PC-9 (cell line): ENCODE results near the gene CARD16. TPM values are rescaled to one million over a fixed set of nuclear protein-coding genes. Genes with fewer than 3 reads are reported as not detected.

Experiments
- BruUV-seq: library from RNA; stranded (reverse); fragments of 400-500 nt; replicated peaks from 2 replicates; lab custom pipeline; 2021; lab: Mats Ljungman, UMichigan
- CTCF ChIA-PET: fragments of 300-600 bp; sonication (Branson Sonifier 250); formaldehyde crosslinking; loops from one replicate; lab custom pipeline; 2022; ENCODE audit warnings: antibody characterized with exemption; lab: Charles Lee
- POLR2A ChIA-PET: fragments of 300-600 bp; sonication (Branson Sonifier 250); formaldehyde crosslinking; loops from one replicate; lab custom pipeline; 2022; ENCODE audit warnings: antibody characterized with exemption; ENCODE audit not compliant: unreplicated experiment; lab: Charles Lee
- DNase-seq, 2 experiments: peaks; one replicate each; pipeline versions ENCODE4 v3.0.0 to v3.0.0-alpha.2; 2015 to 2022; ENCODE audit warnings: mixed read lengths in 1 of 2
- H2AFZ ChIP-seq: fragments of 200-600 bp; sonication (generic); 2 replicates; pipeline ENCODE4 v1.8.1; 2017; ENCODE audit warnings: antibody characterized with exemption
- H3F3A ChIP-seq: fragments of 200-600 bp; sonication (generic); 2 replicates; pipeline ENCODE4 v1.8.1; 2017; ENCODE audit warnings: antibody characterized with exemption, mild to moderate bottlenecking, low read depth; ENCODE audit not compliant: insufficient read depth
- H3K27ac ChIP-seq: fragments of 200-600 bp; sonication (generic); 2 replicates; pipeline ENCODE4 v1.6.1; 2016; ENCODE audit warnings: mixed run types
- H3K27me3 ChIP-seq: fragments of 200-600 bp; sonication (generic); 2 replicates; pipeline ENCODE4 v1.6.1; 2016; ENCODE audit warnings: low read depth, mixed run types; ENCODE audit not compliant: insufficient read depth
- H3K36me3 ChIP-seq: fragments of 200-600 bp; sonication (generic); 2 replicates; pipeline ENCODE4 v1.6.1; 2016; ENCODE audit warnings: low read depth, mixed run types
- H3K4me1 ChIP-seq: fragments of 200-600 bp; sonication (generic); replicated peaks from 2 replicates; pipeline ENCODE4 v1.6.1; 2016; ENCODE audit warnings: mixed run types; ENCODE audit not compliant: insufficient read depth
- H3K4me2 ChIP-seq: fragments of 200-600 bp; sonication (generic); 2 replicates; pipeline ENCODE4 v1.6.1; 2017; ENCODE audit warnings: mixed run types
- H3K4me3 ChIP-seq: fragments of 200-600 bp; sonication (generic); 2 replicates; pipeline ENCODE4 v1.6.1; 2016; ENCODE audit warnings: mixed run types
- H3K79me2 ChIP-seq: fragments of 200-600 bp; sonication (generic); 2 replicates; pipeline ENCODE4 v1.6.1; 2017; ENCODE audit warnings: low read depth, mixed run types
- H3K9me2 ChIP-seq: fragments of 200-600 bp; sonication (generic); 2 replicates; pipeline ENCODE4 v1.8.1; 2017; ENCODE audit warnings: mild to moderate bottlenecking; ENCODE audit not compliant: insufficient read depth
- H3K9me3 ChIP-seq: fragments of 200-600 bp; sonication (generic); 2 replicates; pipeline ENCODE4 v1.8.1; 2016; ENCODE audit warnings: low read depth; ENCODE audit not compliant: insufficient read depth
- H4K20me1 ChIP-seq: fragments of 200-600 bp; sonication (generic); 2 replicates; pipeline ENCODE4 v1.8.1; 2017; ENCODE audit not compliant: insufficient read depth
- CTCF ChIP-seq: fragments of 200-600 bp; sonication (generic); conservative IDR thresholded peaks from 2 replicates; pipeline ENCODE4 v1.6.1; 2017; ENCODE audit warnings: mixed run types, antibody characterized with exemption, mild to moderate bottlenecking, moderate library complexity
- EZH2 ChIP-seq: fragments of 200-600 bp; sonication (generic); IDR thresholded peaks from 2 replicates; pipeline ENCODE4 v1.8.0; 2017; ENCODE audit warnings: antibody characterized with exemption, low read depth
- intact Hi-C: fragments of 100-400 bp; cut with micrococcal nuclease; formaldehyde crosslinking; loops from one replicate; pipeline ENCODE4 v1.10.0; 2022; ENCODE audit not compliant: unreplicated experiment
- total RNA-seq: library from RNA; stranded (reverse); gene quantifications from 2 replicates; pipeline ENCODE4 v1.2.3, GENCODE V29; 2021

CARD16 gene
- total RNA-seq, 1 experiment from 2014 or later, result 2.5 TPM

DNA sequence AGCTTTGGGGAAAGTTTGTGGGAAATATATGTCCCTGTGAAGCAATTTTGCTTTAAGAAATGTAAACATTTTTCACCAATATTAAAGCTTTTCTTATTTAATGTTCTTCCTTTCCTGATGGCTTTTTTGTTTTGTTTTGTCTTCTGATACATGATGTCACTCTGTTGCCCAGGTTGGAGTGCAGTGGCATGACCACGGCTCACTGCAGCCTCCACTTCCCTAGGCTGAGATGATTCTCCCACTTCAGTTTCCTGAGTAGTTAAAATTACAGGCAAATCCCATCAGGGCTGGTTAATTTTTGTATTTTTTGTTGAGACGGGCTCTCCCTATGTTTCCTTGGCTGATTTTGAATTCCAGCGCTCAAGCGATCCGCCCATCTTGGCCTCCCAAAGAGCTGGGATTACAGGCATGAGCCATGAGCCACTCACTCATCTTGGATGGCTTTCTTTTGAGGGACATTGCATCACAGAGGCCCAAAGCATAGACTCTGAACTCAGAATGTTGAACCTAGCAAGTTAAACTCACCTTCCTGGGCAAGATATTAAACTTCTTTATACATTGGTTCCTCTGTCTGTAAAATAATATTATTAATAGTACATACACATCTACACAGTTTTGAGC is 651 bp upstream of the CARD16 start:
- no peaks in the 10 kb centered on the region for H3K9me2 ChIP-seq
- intact Hi-C loops, result no loop called here
- H3K27ac ChIP-seq, result no peak overlapping the region
- H3K9me3 ChIP-seq, result peaks cover 8% of the 10 kb centered on the region; the same call in 1 of the 2 replicates
- ChIA-PET POLR2A (interaction anchor here (0.5 kb wide), 1 partner anchor 410 kb away, joined by 3 read pairs; no protein-coding TSS in a partner anchor), CTCF (no interaction called here)
- H3K4me1 ChIP-seq, result peaks cover 20% of the 10 kb centered on the region
- no peaks in the 10 kb centered on the region for H3K36me3 ChIP-seq
- no peaks in the 10 kb centered on the region for H3K27me3 ChIP-seq
- H3K4me3 ChIP-seq, result no peak overlapping the region
- no peak overlapping the region for H2AFZ ChIP-seq
- DNase-seq, result no peak
- 0 out of 2 replicates have a peak overlapping the region, but pooled peaks have one; percentile 60 for H3K4me2 ChIP-seq
- H3K79me2 ChIP-seq, result no peaks in the 10 kb centered on the region
- TF ChIP-seq EZH2, result no peak
- no peak for TF ChIP-seq CTCF
- peaks cover 14% of the 10 kb centered on the region for H3F3A ChIP-seq
- BruUV-seq, result no TSS peak
- H4K20me1 ChIP-seq, result no peaks in the 10 kb centered on the region

- BruUV-seq, result no TSS peak
- no peaks in the 10 kb centered on the region for H3K36me3 ChIP-seq
- no peak overlapping the region for H3K4me3 ChIP-seq
- no peak overlapping the region for H2AFZ ChIP-seq
- no peaks in the 10 kb centered on the region for H3K27me3 ChIP-seq
- no peaks in the 10 kb centered on the region for H3K9me2 ChIP-seq
- no peaks in the 10 kb centered on the region for H4K20me1 ChIP-seq
- ChIA-PET POLR2A (no interaction called here), CTCF (no interaction called here)
- H3K9me3 ChIP-seq, result no peaks in the 10 kb centered on the region
- H3F3A ChIP-seq, result peaks cover 10% of the 10 kb centered on the region
- DNase-seq, result no peak
- H3K4me1 ChIP-seq, result peaks cover 9% of the 10 kb centered on the region
- intact Hi-C loops, result no loop called here
- H3K79me2 ChIP-seq, result no peaks in the 10 kb centered on the region
- no peak overlapping the region for H3K27ac ChIP-seq
- TF ChIP-seq CTCF (no peak), EZH2 (no peak)
- H3K4me2 ChIP-seq, result no peak overlapping the region
Observed at GRCh38 chr11:105042178-105042577, 3.0 kb downstream of the CARD16 start.

GRCh38 chr11:105040703-105041102 is 4.4 kb downstream of the CARD16 start:
- Histone ChIP-seq H3K9me2 (no peaks in the 10 kb centered on the region), H3K9me3 (no peaks in the 10 kb centered on the region), H3K27ac (no peak overlapping the region), H3K27me3 (no peaks in the 10 kb centered on the region), H2AFZ (no peak overlapping the region), H3K4me2 (no peak overlapping the region), H3K4me1 (no peaks in the 10 kb centered on the region), H3K4me3 (no peak overlapping the region), H3F3A (no peaks in the 10 kb centered on the region), H3K79me2 (no peaks in the 10 kb centered on the region), H3K36me3 (no peaks in the 10 kb centered on the region), H4K20me1 (no peaks in the 10 kb centered on the region)
- DNase-seq, result no peak
- no TSS peak for BruUV-seq
- TF ChIP-seq CTCF, result no peak
- no peak for TF ChIP-seq EZH2
- intact Hi-C loops, result no loop called here
- POLR2A ChIA-PET, result no interaction called here
- CTCF ChIA-PET, result no interaction called here
